H9 (cell line): ENCODE results near the gene SLC35F2. TPM values are rescaled to one million over a fixed set of nuclear protein-coding genes. Genes with fewer than 3 reads are reported as not detected.

ENCODE experiments used
- DNase-seq: peaks from one replicate; pipeline ENCODE4 v3.0.0-alpha.2; 2017
- H2AFZ ChIP-seq: one replicate; pipeline ENCODE4 v1.6.1; 2013; ENCODE audit warnings: mild to moderate bottlenecking, low read length, control low read depth, moderate library complexity
- H2AK5ac ChIP-seq: 2 replicates; pipeline ENCODE4 v1.6.1; 2013; ENCODE audit warnings: low read length, control low read depth, mixed read lengths; ENCODE audit not compliant: insufficient read length
- H2BK120ac ChIP-seq: one replicate; pipeline ENCODE4 v1.6.1; 2013; ENCODE audit warnings: low read depth, mild to moderate bottlenecking, low read length, control low read depth, inconsistent platforms; ENCODE audit not compliant: poor library complexity, severe bottlenecking
- H2BK12ac ChIP-seq: 2 replicates; pipeline ENCODE4 v1.6.1; 2013; ENCODE audit warnings: low read length, control low read depth, mixed read lengths, low read depth; ENCODE audit not compliant: insufficient read length
- H2BK15ac ChIP-seq: 2 replicates; pipeline ENCODE4 v1.6.1; 2013; ENCODE audit warnings: low read depth, low read length, control low read depth
- H2BK20ac ChIP-seq: one replicate; pipeline ENCODE4 v1.6.1; 2013; ENCODE audit warnings: low read depth, mild to moderate bottlenecking, low read length, control low read depth, inconsistent platforms; ENCODE audit not compliant: poor library complexity, severe bottlenecking
- H2BK5ac ChIP-seq: 2 replicates; pipeline ENCODE4 v1.6.1; 2013; ENCODE audit warnings: low read length, control low read depth, mixed read lengths; ENCODE audit not compliant: insufficient read length
- H3K14ac ChIP-seq: 2 replicates; pipeline ENCODE4 v1.6.1; 2013; ENCODE audit warnings: low read length, control low read depth; ENCODE audit not compliant: insufficient read depth
- H3K18ac ChIP-seq: 2 replicates; pipeline ENCODE4 v1.6.1; 2013; ENCODE audit warnings: low read depth, mild to moderate bottlenecking, mixed read lengths, low read length, control low read depth; ENCODE audit not compliant: insufficient read length
- H3K23ac ChIP-seq: 2 replicates; pipeline ENCODE4 v1.6.1; 2013; ENCODE audit warnings: low read length, control low read depth, mixed read lengths, low read depth; ENCODE audit not compliant: insufficient read length
- H3K23me2 ChIP-seq: 2 replicates; pipeline ENCODE4 v1.6.1; 2013; ENCODE audit warnings: low read depth, mild to moderate bottlenecking, mixed read lengths, low read length, control low read depth; ENCODE audit not compliant: insufficient read length, poor library complexity, severe bottlenecking
- H3K27ac ChIP-seq: 2 replicates; pipeline ENCODE4 v1.5.1; 2013; ENCODE audit warnings: low read length, control low read depth, mixed read lengths, low read depth; ENCODE audit not compliant: insufficient read length
- H3K27me3 ChIP-seq: 2 replicates; pipeline ENCODE4 v1.6.1; 2013; ENCODE audit warnings: low read length, control low read depth, inconsistent platforms; ENCODE audit not compliant: insufficient read depth
- H3K4ac ChIP-seq: 2 replicates; pipeline ENCODE4 v1.6.1; 2013; ENCODE audit warnings: low read depth, mild to moderate bottlenecking, control low read depth, inconsistent platforms, low read length, moderate library complexity
- H3K4me1 ChIP-seq: 2 replicates; pipeline ENCODE4 v1.6.1; 2013; ENCODE audit warnings: low read length, control low read depth, inconsistent platforms; ENCODE audit not compliant: insufficient read depth
- H3K4me2 ChIP-seq: 2 replicates; pipeline ENCODE4 v1.6.1; 2013; ENCODE audit warnings: low read length, control low read depth, mixed read lengths; ENCODE audit not compliant: insufficient read length, insufficient read depth
- H3K56ac ChIP-seq: 2 replicates; pipeline ENCODE4 v1.6.1; 2013; ENCODE audit warnings: low read depth, mild to moderate bottlenecking, mixed read lengths, low read length, control low read depth; ENCODE audit not compliant: insufficient read length
- H3K79me1 ChIP-seq: 2 replicates; pipeline ENCODE4 v1.6.1; 2013; ENCODE audit warnings: low read depth, mild to moderate bottlenecking, moderate library complexity, low read length, control low read depth, inconsistent platforms; ENCODE audit not compliant: insufficient read depth, poor library complexity, severe bottlenecking
- H3K79me2 ChIP-seq: 2 replicates; pipeline ENCODE4 v1.6.1; 2013; ENCODE audit warnings: low read length, control low read depth, inconsistent platforms; ENCODE audit not compliant: insufficient read depth
- H3K9ac ChIP-seq: 2 replicates; pipeline ENCODE4 v1.6.1; 2013; ENCODE audit warnings: low read length, control low read depth, mixed read lengths; ENCODE audit not compliant: insufficient read length; ENCODE audit errors: extremely low read depth
- H3K9me3 ChIP-seq: one replicate; pipeline ENCODE4 v1.6.1; 2013; ENCODE audit warnings: low read depth, low read length, inconsistent platforms; ENCODE audit not compliant: control insufficient read depth
- H3T11ph ChIP-seq: one replicate; pipeline ENCODE4 v1.6.1; 2013; ENCODE audit warnings: mild to moderate bottlenecking, low read length, control low read depth, inconsistent platforms
- H4K20me1 ChIP-seq: one replicate; pipeline ENCODE4 v1.6.1; 2013; ENCODE audit not compliant: control insufficient read depth, insufficient read length, insufficient read depth
- H4K5ac ChIP-seq: 2 replicates; pipeline ENCODE4 v1.6.1; 2013; ENCODE audit warnings: low read depth, mild to moderate bottlenecking, mixed read lengths, low read length, control low read depth; ENCODE audit not compliant: insufficient read length
- H4K8ac ChIP-seq: replicated peaks from 2 replicates; pipeline ENCODE4 v1.6.1; 2013; ENCODE audit warnings: low read length, control low read depth, mixed read lengths, low read depth; ENCODE audit not compliant: insufficient read length
- H4K91ac ChIP-seq: 2 replicates; pipeline ENCODE4 v1.6.1; 2013; ENCODE audit warnings: low read depth, mild to moderate bottlenecking, moderate library complexity, mixed read lengths, low read length, control low read depth; ENCODE audit not compliant: insufficient read length
- H3K27ac Mint-ChIP-seq, 3 experiments: 2 replicates in 2 of 3; 3 replicates in 1 of 3; pipeline ENCODE4 v1.8.0; 2020 to 2021; ENCODE audit warnings: mixed read lengths in 3 of 3, mild to moderate bottlenecking in 1 of 3, moderate library complexity in 1 of 3
- H3K27me3 Mint-ChIP-seq: 2 replicates; pipeline ENCODE4 v1.8.0; 2021; ENCODE audit warnings: low read depth, mild to moderate bottlenecking, moderate library complexity, mixed read lengths
- H3K36me3 Mint-ChIP-seq, 3 experiments: 2 replicates in 2 of 3; 3 replicates in 1 of 3; pipeline ENCODE4 v1.8.0; 2020 to 2021; ENCODE audit warnings: low read depth in 3 of 3, mixed read lengths in 3 of 3; ENCODE audit not compliant: insufficient read depth in 1 of 3
- H3K4me1 Mint-ChIP-seq, 2 experiments: 2 replicates each; pipeline ENCODE4 v1.8.0; 2020; ENCODE audit warnings: mixed read lengths in 2 of 2
- H3K4me3 Mint-ChIP-seq, 2 experiments: 2 replicates in 1 of 2; 3 replicates in 1 of 2; pipeline ENCODE4 v1.8.0; 2020 to 2021; ENCODE audit warnings: mild to moderate bottlenecking in 2 of 2, mixed read lengths in 2 of 2, moderate library complexity in 1 of 2
- H3K9me3 Mint-ChIP-seq, 2 experiments: 2 replicates in 1 of 2; 3 replicates in 1 of 2; pipeline ENCODE4 v1.8.0; 2020; ENCODE audit warnings: mild to moderate bottlenecking in 2 of 2, mixed read lengths in 2 of 2, moderate library complexity in 1 of 2
- CTCF ChIP-seq: fragments of 200-600 bp; sonication (generic); conservative IDR thresholded peaks from 3 replicates; pipeline ENCODE4 v1.8.0; 2021; ENCODE audit warnings: antibody characterized with exemption, mild to moderate bottlenecking
- WGBS: extraction: QIAGEN DNeasy Blood & Tissue Kit; methylation state at CpG from one replicate; pipeline ENCODE4 v1.1.7; 2013; ENCODE audit warnings: missing lambda C conversion rate, low lambda C conversion rate, mixed read lengths; ENCODE audit not compliant: insufficient read length; ENCODE audit errors: extremely low coverage; 5-methylcytosine and 5-hydroxymethylcytosine counted together
- total RNA-seq: library from RNA; stranded (reverse); gene quantifications from 2 replicates; pipeline ENCODE4 v1.2.1, GENCODE V29; 2021

The SLC35F2 gene
- total RNA-seq, 1 experiment from 2014 or later = 24.0 TPM

GRCh38 chr11:107864591-107864990, 6.0 kb upstream of the SLC35F2 start:
- Histone ChIP-seq H3K56ac (no peak overlapping the region), H2BK15ac (no peak overlapping the region), H4K91ac (no peak overlapping the region), H4K5ac (no peak overlapping the region), H3K79me2 (no peaks in the 10 kb centered on the region), H4K8ac (no peak overlapping the region), H2BK20ac (no peak overlapping the region), H2BK12ac (no peak overlapping the region), H3K27me3 (no peaks in the 10 kb centered on the region), H2BK120ac (no peak overlapping the region), H3K9ac (no peak overlapping the region), H3T11ph (no peak overlapping the region), H3K23me2 (peaks cover 3% of the 10 kb centered on the region), H3K4me1 (no peaks in the 10 kb centered on the region), H3K23ac (no peak overlapping the region), H3K9me3 (no peaks in the 10 kb centered on the region), H3K4me2 (no peak overlapping the region), H3K79me1 (no peaks in the 10 kb centered on the region), H2BK5ac (no peak overlapping the region), H2AK5ac (no peak overlapping the region), H3K4ac (no peak overlapping the region), H2AFZ (no peak overlapping the region), H3K14ac (no peak overlapping the region), H3K18ac (no peak overlapping the region), H4K20me1 (no peaks in the 10 kb centered on the region), H3K27ac (no peak overlapping the region)
- DNase-seq = no peak
- WGBS = no CpG with 5 or more reads among the region's 4 CpGs
- no peak overlapping the region for H3K27ac Mint-ChIP-seq
- H3K9me3 Mint-ChIP-seq = no peaks in the 10 kb centered on the region
- no peak overlapping the region for H3K4me3 Mint-ChIP-seq
- H3K4me1 Mint-ChIP-seq = peaks cover 4 to 9% of the 10 kb centered on the region in 2 experiments
- no peak for TF ChIP-seq CTCF
- no peaks in the 10 kb centered on the region for H3K36me3 Mint-ChIP-seq
- H3K27me3 Mint-ChIP-seq = peaks cover 2% of the 10 kb centered on the region
